GM19455 (cell line): Measurements from ENCODE around the gene NOS1.

Experiments
- ATAC-seq: cut with Tn5 transposase; IDR thresholded peaks from one replicate; pipeline ENCODE4 v1.9.1; 2021; ENCODE audit not compliant: unreplicated experiment

The NOS1 gene

GRCh38 chr12:117363953-117364486, 2.6 kb upstream of the NOS1 start:
- ATAC-seq, result no peak

- ATAC-seq, result no peak
Observed at GRCh38 chr12:117363056-117363662, 1.7 kb upstream of the NOS1 start.

- ATAC-seq, result no peak
Observed at GRCh38 chr12:117362391-117362790, 965 bp upstream of the NOS1 start.

GRCh38 chr12:117361905-117362304, 479 bp upstream of the NOS1 start:
- no peak for ATAC-seq

GRCh38 chr12:117360551-117361346, 677 bp downstream of the NOS1 start:
- ATAC-seq, result no peak

- no peak for ATAC-seq
Observed at GRCh38 chr12:117360222-117360550, 1.2 kb downstream of the NOS1 start.

- ATAC-seq, result no peak
Observed at GRCh38 chr12:117359029-117359845, 2.2 kb downstream of the NOS1 start.

GRCh38 chr12:117356048-117356447, 5.4 kb downstream of the NOS1 start:
- no peak for ATAC-seq

- ATAC-seq, result no peak
Observed at GRCh38 chr12:117352883-117353282, 8.5 kb downstream of the NOS1 start.

- ATAC-seq, result no peak
Observed at GRCh38 chr12:117352206-117352605, 9.2 kb downstream of the NOS1 start.

GRCh38 chr12:117350140-117350539, 11.3 kb downstream of the NOS1 start:
- no peak for ATAC-seq

- no peak for ATAC-seq
Observed at GRCh38 chr12:117347588-117347987, 13.8 kb downstream of the NOS1 start.

- no peak for ATAC-seq
Observed at GRCh38 chr12:117344716-117345115, 16.7 kb downstream of the NOS1 start.

GRCh38 chr12:117343849-117344248, 17.6 kb downstream of the NOS1 start:
- ATAC-seq, result no peak

- ATAC-seq, result no peak
Observed at GRCh38 chr12:117343296-117343695, 18.1 kb downstream of the NOS1 start.

GRCh38 chr12:117342682-117343081, 18.7 kb downstream of the NOS1 start:
- no peak for ATAC-seq

GRCh38 chr12:117342247-117342646, 19.2 kb downstream of the NOS1 start:
- ATAC-seq, result no peak

GRCh38 chr12:117339104-117339503, 22.3 kb downstream of the NOS1 start:
- ATAC-seq, result no peak

GRCh38 chr12:117334855-117335587, 26.4 kb downstream of the NOS1 start:
- no peak for ATAC-seq

- no peak for ATAC-seq
Observed at GRCh38 chr12:117334051-117334450, 27.4 kb downstream of the NOS1 start.

GRCh38 chr12:117333331-117333881, 28.0 kb downstream of the NOS1 start:
- no peak for ATAC-seq
